ENCODE results near the gene UBP1. TPM values are rescaled to one million over a fixed set of nuclear protein-coding genes. Genes with fewer than 3 reads are reported as not detected.
"Not testable (repeated sequence)": the region's sequence is repeated elsewhere in the genome, so short reads cannot be mapped to it uniquely, and the experiment has no call there.

UBP1 gene
- total RNA-seq, 1 donor from 2014 or later = 81.9 TPM

GRCh38 chr3:33425453-33425852, 14.8 kb downstream of the UBP1 start:
- Mint-ChIP-seq H3K27ac (ENCODE audit: unreplicated experiment) (no peak overlapping the region), H3K9me3 (no peaks in the 10 kb centered on the region), H3K36me3 (ENCODE audit: low read depth) (peaks cover 11% of the 10 kb centered on the region), H3K4me1 (peaks cover 33% of the 10 kb centered on the region), H3K27me3 (ENCODE audit: low read depth) (no peaks in the 10 kb centered on the region), H3K4me3 (no peak overlapping the region)
- no peak for DNase-seq (ENCODE audit: low read depth, low spot score)
- no peak for TF ChIP-seq CTCF (conservative IDR thresholded peaks at IDR 0.05)

DNA sequence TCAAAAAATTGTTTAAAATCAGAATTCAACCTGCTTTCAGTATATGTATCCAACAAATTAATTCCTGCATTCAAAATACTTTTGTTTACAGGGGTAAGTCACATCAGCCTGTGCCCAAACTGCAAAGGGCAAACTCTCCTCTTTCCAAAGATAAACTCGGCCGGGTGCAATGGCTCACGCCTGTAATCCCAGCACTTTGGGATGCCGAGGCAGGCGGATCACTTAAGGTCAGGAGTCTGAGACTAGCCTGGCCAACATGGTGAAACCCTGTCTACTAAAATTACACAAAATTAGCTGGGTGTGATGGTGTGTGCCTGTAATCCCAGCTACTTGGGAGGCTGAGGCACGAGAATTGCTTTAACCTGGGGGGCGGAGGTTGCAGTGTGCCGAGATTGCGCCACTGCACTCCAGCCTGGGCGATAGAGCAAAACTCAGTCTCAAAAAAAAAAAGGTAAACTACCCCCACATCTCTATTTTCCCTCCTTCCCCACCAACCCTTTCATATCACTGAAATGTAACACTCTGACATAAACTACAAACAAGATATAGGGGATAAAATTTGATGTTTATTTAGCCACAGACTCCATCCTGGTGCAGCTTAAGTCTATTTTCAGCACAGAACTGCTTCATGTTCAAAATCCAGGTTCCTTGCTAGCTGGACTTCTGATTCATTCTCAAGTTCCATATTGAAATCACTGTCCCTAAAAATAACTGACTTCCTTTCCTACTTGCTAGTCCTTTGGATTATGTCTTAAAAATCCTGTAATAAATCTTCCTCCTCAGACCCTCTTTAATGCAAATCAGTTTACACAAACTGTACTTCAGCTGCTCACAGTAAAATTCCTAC, 15.4 kb downstream of the UBP1 start:
- Mint-ChIP-seq H3K9me3 (no peaks in the 10 kb centered on the region), H3K27ac (ENCODE audit: unreplicated experiment) (peak overlapping the region; percentile 19), H3K27me3 (ENCODE audit: low read depth) (no peaks in the 10 kb centered on the region), H3K4me1 (peaks cover 31% of the 10 kb centered on the region), H3K4me3 (no peak overlapping the region), H3K36me3 (ENCODE audit: low read depth) (peaks cover 14% of the 10 kb centered on the region)
- TF ChIP-seq CTCF (conservative IDR thresholded peaks at IDR 0.05) = no peak
- no peak for DNase-seq (ENCODE audit: low read depth, low spot score)

GRCh38 chr3:33420966-33421365, 19.2 kb downstream of the UBP1 start:
- Mint-ChIP-seq H3K9me3 (no peaks in the 10 kb centered on the region), H3K27ac (ENCODE audit: unreplicated experiment) (no peak overlapping the region), H3K4me1 (peaks cover 7% of the 10 kb centered on the region), H3K4me3 (no peak overlapping the region), H3K36me3 (ENCODE audit: low read depth) (peaks cover 18% of the 10 kb centered on the region), H3K27me3 (ENCODE audit: low read depth) (no peaks in the 10 kb centered on the region)
- no peak for DNase-seq (ENCODE audit: low read depth, low spot score)
- no peak for TF ChIP-seq CTCF (conservative IDR thresholded peaks at IDR 0.05)

DNA sequence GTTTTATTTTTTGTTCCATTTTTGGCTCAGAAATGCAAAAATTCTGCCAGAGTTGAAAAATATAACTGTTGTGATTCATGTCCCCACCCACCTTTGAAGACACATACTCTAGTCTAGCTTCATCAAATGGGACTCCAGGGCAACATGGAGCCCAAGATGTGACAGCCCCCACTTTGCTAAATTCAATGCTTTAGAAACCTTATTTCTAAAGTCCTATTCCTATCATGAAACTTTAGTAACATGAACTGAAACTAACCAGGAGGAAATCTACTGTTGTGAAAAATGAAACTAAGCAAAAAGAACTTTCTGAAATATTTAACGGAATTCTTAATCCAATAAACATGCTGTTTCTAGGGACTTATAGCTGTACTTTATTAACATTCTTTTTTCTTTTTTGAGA, 20.3 kb downstream of the UBP1 start:
- no peak for DNase-seq (ENCODE audit: low read depth, low spot score)
- TF ChIP-seq CTCF (conservative IDR thresholded peaks at IDR 0.05) = no peak
- no peak overlapping the region for H3K4me3 Mint-ChIP-seq
- no peaks in the 10 kb centered on the region for H3K9me3 Mint-ChIP-seq
- H3K4me1 Mint-ChIP-seq = no peaks in the 10 kb centered on the region
- no peak overlapping the region for H3K27ac Mint-ChIP-seq (ENCODE audit: unreplicated experiment)
- H3K27me3 Mint-ChIP-seq (ENCODE audit: low read depth) = no peaks in the 10 kb centered on the region
- H3K36me3 Mint-ChIP-seq (ENCODE audit: low read depth) = peaks cover 18% of the 10 kb centered on the region

GRCh38 chr3:33417066-33417673, 23.0 kb downstream of the UBP1 start:
- Mint-ChIP-seq H3K36me3 (ENCODE audit: low read depth) (peaks cover 23% of the 10 kb centered on the region), H3K27me3 (ENCODE audit: low read depth) (no peaks in the 10 kb centered on the region), H3K27ac (ENCODE audit: unreplicated experiment) (no peak overlapping the region), H3K9me3 (no peaks in the 10 kb centered on the region), H3K4me1 (no peaks in the 10 kb centered on the region), H3K4me3 (no peak overlapping the region)
- DNase-seq (ENCODE audit: low read depth, low spot score) = no peak
- TF ChIP-seq CTCF (conservative IDR thresholded peaks at IDR 0.05) = no peak

GRCh38 chr3:33410816-33411215, 29.4 kb downstream of the UBP1 start:
- not testable (repeated sequence) for H3K27me3 Mint-ChIP-seq (ENCODE audit: low read depth)

More at GRCh38 chr3:33410816-33411215, 29.4 kb downstream of the UBP1 start:
- not testable (repeated sequence) for DNase-seq (ENCODE audit: low read depth, low spot score); H3K4me1 Mint-ChIP-seq; H3K27ac Mint-ChIP-seq (ENCODE audit: unreplicated experiment); H3K4me3 Mint-ChIP-seq; H3K9me3 Mint-ChIP-seq
- peaks cover 29% of the 10 kb centered on the region for H3K36me3 Mint-ChIP-seq (ENCODE audit: low read depth)

All from neural crest cell (in vitro differentiated cells).